NCI-H2171 treated with DMSO at 0.1 percent for 48 hours (cell line): ENCODE results near the gene HOXA13.

ENCODE experiments used
- DNase-seq: peaks from one replicate; lab custom pipeline; 2025; lab: John Stamatoyannopoulos, UW

The HOXA13 gene

GRCh38 chr7:27181795-27182275, 18.1 kb downstream of the HOXA13 start:
- no peak for DNase-seq

- no peak for DNase-seq
Observed at GRCh38 chr7:27180431-27181420, 19.2 kb downstream of the HOXA13 start.

GRCh38 chr7:27179503-27180430, 20.1 kb downstream of the HOXA13 start:
- peak; percentile 32 for DNase-seq

- DNase-seq: no peak
Observed at GRCh38 chr7:27179030-27179429, 20.9 kb downstream of the HOXA13 start.

- no peak for DNase-seq
Observed at GRCh38 chr7:27178366-27178765, 21.5 kb downstream of the HOXA13 start.

- no peak for DNase-seq
Observed at GRCh38 chr7:27177795-27178320, 22.0 kb downstream of the HOXA13 start.

GRCh38 chr7:27176962-27177794, 22.7 kb downstream of the HOXA13 start:
- DNase-seq: no peak

- DNase-seq: no peak
Observed at GRCh38 chr7:27176524-27176845, 23.4 kb downstream of the HOXA13 start.

- DNase-seq: no peak
Observed at GRCh38 chr7:27175626-27176523, 24.0 kb downstream of the HOXA13 start.

- DNase-seq: no peak
Observed at GRCh38 chr7:27174874-27175625, 24.8 kb downstream of the HOXA13 start.

GRCh38 chr7:27173956-27174873, 25.7 kb downstream of the HOXA13 start, which contains the start of gene HOXA10:
TSS of gene HOXA10 (minus strand) at chr7:27174320. CDS start at chr7:27174306, 14 bp downstream.
- DNase-seq: peak; percentile 41

- DNase-seq: peak; percentile 42
Observed at GRCh38 chr7:27173511-27173955, 26.4 kb downstream of the HOXA13 start.

- peak; percentile 52 for DNase-seq
Observed at GRCh38 chr7:27172823-27173510, 26.9 kb downstream of the HOXA13 start.

GRCh38 chr7:27172315-27172774, 27.5 kb downstream of the HOXA13 start:
- peak; percentile 18 for DNase-seq

- DNase-seq: no peak
Observed at GRCh38 chr7:27171637-27172314, 28.1 kb downstream of the HOXA13 start.

- no peak for DNase-seq
Observed at GRCh38 chr7:27171325-27171636, 28.6 kb downstream of the HOXA13 start.
